HG03135 (cell line): ENCODE data around the gene BRINP3.

Experiments
- ATAC-seq: cut with Tn5 transposase; IDR thresholded peaks from one replicate; pipeline ENCODE4 v1.9.1; 2021; ENCODE audit warnings: mild to moderate bottlenecking, moderate library complexity; ENCODE audit not compliant: unreplicated experiment

The BRINP3 gene

DNA sequence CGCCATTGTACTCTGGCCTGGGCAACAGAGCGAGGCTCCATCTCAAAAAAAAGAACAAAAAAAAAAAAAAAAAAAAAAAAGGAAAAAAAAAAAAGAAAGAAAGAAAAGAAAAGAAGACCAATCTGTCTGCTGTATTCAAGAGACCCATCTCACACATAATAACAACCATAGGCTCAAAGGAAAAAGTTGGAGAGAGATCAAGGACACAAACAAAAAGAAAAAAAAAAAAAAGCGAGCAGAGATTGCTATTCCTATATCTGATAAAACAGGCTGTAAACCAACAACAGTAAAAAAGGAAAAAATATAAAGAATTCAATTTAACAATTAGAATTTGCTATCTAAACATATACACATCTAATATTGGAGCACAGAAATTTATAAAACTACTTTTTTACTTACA, 150.4 kb downstream of the BRINP3 start:
- ATAC-seq, result no peak

- no peak for ATAC-seq
Observed at GRCh38 chr1:190323530-190323929, 154.1 kb downstream of the BRINP3 start.

- ATAC-seq, result no peak
Observed at GRCh38 chr1:190322274-190322673, 155.4 kb downstream of the BRINP3 start.

DNA sequence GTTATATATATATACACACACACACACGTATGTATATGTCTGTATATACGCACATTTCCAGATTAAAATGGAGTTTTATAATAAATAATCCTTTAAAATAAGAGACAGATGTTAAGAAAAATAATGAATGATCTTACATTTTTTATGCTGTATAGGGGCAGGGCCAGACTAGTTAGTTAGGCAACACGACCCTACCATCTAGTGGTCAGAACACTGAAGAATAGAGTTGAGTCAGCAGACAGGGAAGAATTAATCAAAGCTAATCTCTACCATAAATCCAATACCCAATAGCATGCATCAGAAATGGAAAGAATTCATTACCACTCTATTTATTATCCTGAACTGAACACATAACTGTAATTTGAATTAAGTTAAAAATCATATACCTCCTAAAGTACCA, 156.7 kb downstream of the BRINP3 start:
- no peak for ATAC-seq

DNA sequence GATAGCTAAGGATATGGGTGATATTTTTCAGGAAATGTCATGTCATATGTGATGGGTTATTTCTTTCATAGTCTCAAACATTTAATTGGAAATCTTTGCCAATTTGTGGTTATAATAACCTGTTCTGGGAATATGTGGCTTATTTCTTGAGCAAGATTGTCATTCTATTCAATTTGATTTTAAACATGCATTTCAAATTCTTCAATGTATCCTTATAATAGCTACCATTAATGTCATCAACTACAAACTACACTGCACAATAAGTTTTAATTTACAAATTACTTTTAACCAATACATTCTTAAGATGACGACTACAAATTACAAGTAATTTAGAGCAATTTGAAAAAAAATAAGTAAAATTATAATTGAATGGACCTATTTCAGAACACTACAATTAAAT, 164.9 kb downstream of the BRINP3 start:
- ATAC-seq, result no peak

DNA sequence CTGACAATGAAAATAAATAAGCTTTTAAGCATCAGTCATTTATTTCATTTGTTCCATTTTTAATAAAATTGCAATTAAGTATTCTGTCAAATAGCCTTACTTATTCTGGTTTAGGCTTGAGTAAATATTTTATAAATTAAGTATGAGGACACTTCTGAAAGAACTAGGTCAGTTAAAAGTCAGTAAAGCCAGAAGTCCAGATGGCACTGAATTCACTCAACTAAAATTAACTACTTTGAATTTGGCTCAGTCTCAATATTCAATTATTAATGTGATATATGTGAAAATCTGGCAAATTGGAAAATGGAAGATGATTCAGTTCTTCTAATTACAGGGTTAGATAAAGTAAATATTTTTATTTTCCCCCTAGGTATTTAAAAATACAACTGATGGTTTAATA, 174.2 kb downstream of the BRINP3 start:
- ATAC-seq, result no peak

GRCh38 chr1:190296453-190296852, 181.2 kb downstream of the BRINP3 start:
- ATAC-seq, result no peak

GRCh38 chr1:190289897-190290296, 187.8 kb downstream of the BRINP3 start:
- ATAC-seq, result no peak

- no peak for ATAC-seq
Observed at GRCh38 chr1:190286111-190286510, 191.6 kb downstream of the BRINP3 start.

- ATAC-seq, result no peak
Observed at GRCh38 chr1:190277107-190277506, 200.6 kb downstream of the BRINP3 start.

DNA sequence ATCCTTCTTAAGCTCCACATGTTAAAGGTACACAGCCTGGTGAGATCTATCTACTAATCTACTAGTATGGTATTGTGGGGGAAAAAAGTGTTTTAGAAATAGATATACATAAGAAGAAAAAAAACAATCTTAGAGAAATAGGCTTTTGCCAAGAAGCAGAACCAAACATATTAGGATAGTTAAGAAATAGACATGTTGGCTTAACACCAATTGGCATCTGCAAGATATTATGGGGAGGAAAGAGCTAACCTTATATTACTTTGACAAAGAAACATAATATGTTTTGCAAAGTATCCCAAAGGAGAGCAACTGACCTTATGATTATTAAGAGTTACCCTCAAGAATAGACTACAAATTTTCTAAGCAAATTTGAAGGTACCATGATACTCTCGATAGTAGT, 202.9 kb downstream of the BRINP3 start:
- no peak for ATAC-seq

DNA sequence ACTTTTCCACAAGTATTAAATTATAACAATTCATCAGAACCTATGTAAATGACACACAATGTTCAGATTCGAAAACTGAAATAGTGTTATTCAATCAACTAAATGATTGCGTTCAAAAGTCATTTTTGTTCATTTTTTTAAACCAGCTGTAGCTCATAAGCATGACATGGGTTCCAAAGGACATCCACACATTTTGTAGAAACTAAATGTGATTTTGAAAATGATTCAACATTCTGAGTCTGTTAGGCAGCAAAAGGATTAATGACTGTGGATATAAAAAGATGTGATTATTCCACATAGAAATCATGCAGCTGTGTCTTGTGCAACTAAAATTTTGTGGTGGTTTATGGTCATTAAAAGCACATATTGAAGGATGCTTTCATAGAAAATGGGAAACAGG, 204.5 kb downstream of the BRINP3 start:
- ATAC-seq, result no peak

GRCh38 chr1:190262538-190262937, 215.1 kb downstream of the BRINP3 start:
- ATAC-seq, result no peak

DNA sequence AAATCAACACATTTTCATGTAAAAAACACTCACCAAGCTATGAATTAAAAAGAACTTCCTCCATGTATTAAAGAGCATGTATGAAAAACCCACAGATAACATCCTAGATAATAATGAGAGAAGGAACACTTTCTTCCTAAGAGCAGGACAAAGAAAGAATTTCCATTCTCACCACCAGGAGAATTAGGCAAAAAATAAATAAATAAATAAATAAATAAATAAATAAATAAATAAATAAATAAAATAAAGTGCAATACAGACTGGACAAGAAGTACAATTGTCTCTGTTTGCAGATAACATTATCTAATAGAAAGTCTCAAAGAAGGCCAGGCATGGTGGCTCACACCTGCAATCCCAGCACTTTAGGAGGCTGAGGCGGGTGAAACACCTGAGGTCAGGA, 218.2 kb downstream of the BRINP3 start:
- no peak for ATAC-seq

DNA sequence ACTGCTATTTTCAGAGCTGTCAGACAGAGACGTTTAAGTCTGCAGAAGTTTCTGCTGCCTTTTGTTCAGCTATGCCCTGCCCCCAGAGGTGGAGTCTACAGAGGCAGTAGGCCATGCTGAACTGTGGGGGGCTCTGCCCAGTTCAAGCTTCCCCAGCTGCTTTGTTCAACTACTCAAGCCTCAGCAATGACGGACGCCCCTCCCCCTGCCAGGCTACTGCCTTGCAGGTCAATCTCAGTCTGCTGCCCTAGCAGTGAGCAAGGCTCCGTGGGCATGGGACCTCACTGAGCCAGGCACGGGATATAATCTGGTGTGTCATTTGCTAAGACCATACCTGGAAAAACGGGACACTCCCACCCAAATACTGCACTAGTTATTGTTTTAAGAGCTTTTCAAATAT, 219.7 kb downstream of the BRINP3 start:
- no peak for ATAC-seq

GRCh38 chr1:190252046-190252445, 225.6 kb downstream of the BRINP3 start:
- no peak for ATAC-seq

DNA sequence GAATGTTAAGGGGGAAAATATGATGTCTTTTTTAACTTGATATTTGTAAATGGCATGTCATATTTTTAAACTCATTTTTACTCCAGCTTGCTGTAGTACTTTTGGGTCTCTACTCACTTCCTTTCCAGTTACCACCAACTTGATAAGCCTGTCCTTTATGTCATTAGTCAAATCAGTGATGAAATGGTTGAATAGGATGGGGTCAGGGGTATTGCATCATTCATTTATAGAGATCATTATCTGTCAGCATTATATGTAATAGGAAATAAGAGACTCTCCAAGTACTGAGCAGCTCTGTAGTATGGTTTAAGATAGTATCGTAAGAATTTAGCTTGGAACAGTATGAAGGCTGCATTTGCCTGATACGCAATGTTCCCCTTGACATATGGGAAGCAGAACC, 227.3 kb downstream of the BRINP3 start:
- no peak for ATAC-seq

- ATAC-seq, result no peak
Observed at GRCh38 chr1:190244406-190244805, 233.3 kb downstream of the BRINP3 start.

DNA sequence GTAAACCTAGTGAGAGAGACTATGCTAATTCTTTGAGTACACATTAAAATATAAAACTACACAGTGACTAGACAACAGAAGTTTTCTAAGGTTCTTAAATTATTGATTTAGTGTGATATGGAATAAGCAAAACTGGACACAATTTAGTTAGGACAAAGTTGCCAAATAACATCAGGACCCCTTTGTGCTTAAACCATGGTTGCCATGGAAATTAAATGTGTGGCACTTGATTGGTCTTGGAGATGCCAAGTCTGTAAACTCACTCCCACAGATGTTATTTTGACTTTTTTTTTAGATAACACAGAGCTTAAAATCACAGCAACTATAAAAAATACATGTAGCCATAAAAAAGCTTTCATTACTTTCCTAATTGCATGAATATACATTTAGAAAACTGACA, 234.6 kb downstream of the BRINP3 start:
- ATAC-seq, result no peak

DNA sequence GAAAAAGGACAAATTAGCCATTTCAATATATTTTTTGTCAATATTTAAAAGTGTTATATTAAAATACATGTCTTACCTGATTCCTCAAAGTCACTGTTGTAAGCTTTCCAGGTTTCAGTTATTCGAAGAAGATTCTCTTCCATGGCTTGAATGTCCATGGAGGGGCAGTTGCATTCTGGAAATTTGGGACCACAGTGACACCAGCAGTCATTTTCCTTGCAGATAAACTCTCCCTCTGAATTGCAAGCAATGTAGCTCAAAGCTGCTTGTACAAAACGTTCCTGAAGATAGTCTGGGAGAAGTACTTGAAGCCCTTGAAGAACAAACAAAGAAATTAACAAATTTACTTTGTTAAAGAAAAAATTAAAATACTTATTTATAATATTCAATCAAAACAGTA, 251.7 kb downstream of the BRINP3 start:
- ATAC-seq, result no peak

GRCh38 chr1:190212450-190212849, 265.2 kb downstream of the BRINP3 start:
- no peak for ATAC-seq

- no peak for ATAC-seq
Observed at GRCh38 chr1:190207733-190208132, 269.9 kb downstream of the BRINP3 start.

DNA sequence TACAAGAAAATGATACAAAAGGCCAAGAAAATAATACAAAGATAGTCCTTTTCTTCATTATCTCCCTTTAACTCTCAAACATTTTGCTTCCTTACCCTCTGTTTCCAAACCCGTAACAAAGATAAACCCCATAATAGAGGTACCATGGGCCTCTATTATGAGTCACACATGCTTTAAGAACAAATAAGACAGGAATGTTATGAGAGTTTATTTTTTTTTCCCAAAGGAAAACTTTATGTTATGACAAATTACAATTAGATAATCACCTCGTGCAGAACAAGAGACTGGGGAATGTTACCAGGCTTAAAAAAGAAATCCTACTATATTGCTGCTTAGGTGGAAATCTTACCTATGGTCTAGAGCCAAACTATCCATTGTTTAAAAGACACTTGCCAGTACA, 272.0 kb downstream of the BRINP3 start:
- no peak for ATAC-seq

GRCh38 chr1:190196020-190196419, 281.6 kb downstream of the BRINP3 start:
- ATAC-seq, result no peak
